A204.1 (cell line): ENCODE data around the gene FLNC.

Experiments used
- FAIRE-seq: peaks from 2 replicates; lab custom pipeline; 2012; peaks lifted over from hg19 to GRCh38; lab: Jason Lieb, UNC

Gene FLNC

GRCh38 chr7:128894101-128894440 lies 63.9 kb downstream of the FLNC start:
- no peak for FAIRE-seq

GRCh38 chr7:128895320-128895719 lies 65.1 kb downstream of the FLNC start:
- FAIRE-seq = no peak

DNA sequence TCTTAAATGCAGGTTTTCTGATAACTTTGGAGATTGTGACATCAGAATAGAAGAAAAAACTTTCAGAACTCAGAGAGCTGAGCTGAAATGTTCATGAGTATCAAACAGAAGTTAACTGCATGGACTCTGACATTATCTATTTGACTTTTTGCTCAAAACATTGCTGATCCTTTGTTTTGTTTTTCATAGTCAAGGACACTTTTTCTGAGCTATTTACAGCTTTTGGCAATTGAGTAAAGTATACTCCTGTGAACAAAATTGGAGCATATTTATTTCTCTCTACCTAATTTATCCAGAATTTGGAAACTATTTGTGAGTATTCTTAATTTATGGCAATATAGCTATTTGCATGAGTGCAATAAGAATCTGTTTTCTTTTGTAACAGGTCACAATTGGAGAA lies 69.2 kb downstream of the FLNC start:
- no peak for FAIRE-seq

DNA sequence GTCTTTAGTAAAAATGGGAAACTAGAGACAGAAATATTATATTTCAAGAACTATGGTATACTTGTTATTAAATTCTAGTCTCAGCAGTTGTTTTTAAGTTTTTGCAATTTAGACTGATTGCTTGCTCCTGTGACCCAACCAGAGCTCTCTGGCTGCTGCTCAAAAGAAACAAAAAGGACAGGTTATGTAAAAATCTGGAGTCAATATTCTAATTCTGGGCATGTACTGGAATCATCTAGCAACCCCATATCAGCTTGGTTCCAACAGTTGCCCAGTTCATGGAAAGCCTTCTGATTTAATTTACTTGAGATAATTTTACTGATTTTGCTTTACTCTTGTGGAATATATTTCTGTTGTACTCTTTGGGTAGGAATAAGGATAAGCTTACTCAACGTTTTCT lies 70.0 kb downstream of the FLNC start:
- no peak for FAIRE-seq

GRCh38 chr7:128902761-128903585 lies 72.8 kb downstream of the FLNC start:
- no peak for FAIRE-seq

DNA sequence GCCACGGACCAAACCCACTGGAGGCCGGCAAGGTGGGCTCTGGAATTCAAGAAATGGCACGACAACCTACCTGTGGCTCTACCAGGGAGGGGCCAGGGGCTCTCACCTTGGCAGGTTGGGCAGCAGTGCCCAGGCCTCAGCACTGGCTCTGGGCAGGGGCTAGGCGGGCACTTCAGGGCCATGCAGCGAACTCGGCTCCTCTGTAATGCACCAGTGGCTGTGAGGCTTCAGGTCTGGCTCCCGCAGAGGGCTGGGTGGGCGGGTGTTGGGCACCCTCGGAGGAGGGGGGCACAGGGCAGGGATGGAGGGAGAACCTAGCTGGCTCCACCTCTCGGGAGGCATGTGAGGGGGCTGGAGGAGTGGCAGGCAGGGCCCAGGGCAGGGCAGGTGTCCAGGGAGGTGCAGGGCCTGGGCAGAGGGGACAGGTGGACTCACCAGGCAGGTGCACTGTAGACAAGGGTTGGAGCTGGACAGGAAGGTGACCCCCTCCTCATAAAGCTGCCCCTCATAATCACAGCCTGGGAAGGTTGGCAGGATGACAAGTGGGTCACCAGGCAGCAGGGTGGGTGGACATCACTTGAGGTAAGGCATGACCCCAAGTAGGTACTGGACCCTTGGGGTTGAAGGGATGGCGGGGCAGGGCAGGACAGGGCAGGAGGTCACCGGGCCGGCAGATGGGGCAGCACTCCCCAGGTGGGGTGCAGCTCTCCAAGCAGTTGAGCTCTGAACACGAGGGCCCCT lies 73.6 kb downstream of the FLNC start:
- no peak for FAIRE-seq

DNA sequence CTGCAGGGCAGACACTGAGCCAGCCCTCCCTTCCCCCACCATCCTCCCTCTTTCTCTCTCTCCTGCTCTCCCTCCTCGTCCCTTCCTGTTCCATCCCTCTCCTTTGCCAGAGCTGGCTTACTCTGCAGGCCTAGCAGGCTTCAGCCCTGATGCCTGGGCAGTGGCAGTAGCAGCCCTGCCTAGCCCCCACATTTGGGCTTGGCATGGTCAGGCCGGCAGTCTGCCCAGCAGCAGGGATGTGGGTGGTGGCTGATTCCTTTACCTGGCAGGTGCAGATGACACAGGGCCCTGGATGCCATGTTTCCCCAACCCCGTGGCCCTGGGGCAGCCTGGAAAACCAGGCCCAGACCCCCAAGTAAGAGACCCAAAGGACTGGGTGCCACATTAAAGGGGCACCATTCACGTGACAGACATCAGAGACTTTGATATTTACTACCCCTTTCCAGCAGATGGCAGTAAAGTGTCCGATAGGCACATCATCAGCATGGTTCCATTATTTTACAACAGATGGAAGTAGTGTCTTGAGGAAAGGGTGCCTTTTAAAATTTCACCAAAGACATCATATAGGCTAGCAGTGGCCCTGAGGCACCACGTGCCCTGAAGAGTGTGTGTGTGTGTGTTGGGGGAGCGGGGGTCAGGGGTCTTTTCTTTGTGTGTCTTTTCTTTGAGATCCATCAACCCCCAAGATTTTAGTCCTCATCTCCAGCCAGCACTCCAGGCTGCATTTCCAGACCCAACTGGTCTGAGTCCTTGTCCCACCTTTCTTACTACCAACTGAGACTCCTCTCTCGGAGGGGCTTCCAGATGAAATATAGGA lies 74.4 kb downstream of the FLNC start:
- FAIRE-seq = no peak

- no peak for FAIRE-seq
Observed at GRCh38 chr7:128906001-128906765, 76.0 kb downstream of the FLNC start.

- FAIRE-seq = no peak
Observed at GRCh38 chr7:128906766-128907559, 76.8 kb downstream of the FLNC start.
